ENCODE data around the gene LUZP2. TPM values are rescaled to one million over a fixed set of nuclear protein-coding genes. Genes with fewer than 3 reads are reported as not detected.

Gene LUZP2
- total RNA-seq, 1 experiment from 2014 or later: not detected

DNA sequence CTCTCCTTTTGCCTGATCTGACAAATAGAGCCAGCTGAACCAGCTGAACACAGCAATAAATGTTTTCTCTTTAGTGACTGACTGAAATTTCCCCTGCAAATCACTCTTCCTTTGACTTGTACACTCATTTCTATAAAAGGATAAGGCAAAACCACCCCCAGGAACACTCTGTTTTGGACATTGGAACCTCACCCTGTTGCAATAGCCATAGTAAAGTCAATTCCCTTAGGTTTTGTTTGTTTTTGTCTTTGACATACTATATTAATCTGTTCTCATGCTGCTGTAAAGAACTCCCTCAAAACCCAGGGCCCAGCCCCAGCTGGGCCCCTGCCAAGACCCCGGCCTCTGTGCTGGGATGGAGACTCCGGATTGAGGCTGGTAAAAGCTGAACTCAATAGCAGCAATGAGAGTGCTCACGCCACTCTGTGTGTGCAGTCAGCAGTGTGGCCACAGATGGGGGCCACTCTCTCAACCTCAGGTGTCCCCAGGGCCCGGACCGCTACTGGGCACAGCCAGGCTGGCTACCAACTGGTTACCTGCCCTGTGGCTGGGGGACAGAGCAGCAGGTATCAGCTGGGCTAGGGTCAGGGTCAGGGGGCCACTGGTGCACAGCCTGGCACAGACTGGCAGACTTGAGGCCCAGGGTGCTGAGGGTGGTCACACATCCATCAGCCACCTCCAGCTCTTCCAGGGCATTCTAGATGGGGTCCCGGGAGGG, 597.4 kb downstream of the LUZP2 start:
- in situ Hi-C loops (cut with HindIII; ENCODE audit: low pct_unique_long_range_greater_than_20kb, low sequenced_read_pairs): no loop called here
- DNase-seq (ENCODE audit: low read depth): no peak

DNA sequence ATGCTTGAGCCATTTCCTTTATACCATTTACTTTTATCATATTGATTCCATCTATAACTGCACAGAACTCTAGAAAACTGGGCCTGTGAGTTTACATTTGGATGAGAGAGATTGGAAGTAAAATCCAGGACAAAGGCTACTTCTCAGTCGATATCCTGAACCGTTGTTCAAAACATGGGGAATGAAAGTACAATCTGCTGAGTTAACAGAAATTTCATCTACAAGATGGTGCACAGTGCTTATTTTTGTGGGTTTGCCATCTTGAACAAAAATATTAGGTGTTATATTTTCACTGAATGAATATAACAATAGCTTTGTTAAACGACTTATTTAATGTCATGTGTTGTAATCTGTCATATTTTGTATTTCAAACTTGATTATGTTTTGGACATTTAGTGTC, 622.6 kb downstream of the LUZP2 start:
- no peak for DNase-seq (ENCODE audit: low read depth)
- in situ Hi-C loops (cut with HindIII; ENCODE audit: low pct_unique_long_range_greater_than_20kb, low sequenced_read_pairs): no loop called here

Measured in Caki2 (cell line).